Smooth muscle cell (in vitro differentiated cells): ENCODE data around the gene CCDC178. TPM values are rescaled to one million over a fixed set of nuclear protein-coding genes. Genes with fewer than 3 reads are reported as not detected.

ENCODE experiments used
- DNase-seq: peaks from one replicate; lab custom pipeline; 2025; ENCODE audit not compliant: unreplicated experiment; lab: John Stamatoyannopoulos, UW
- H2AFZ ChIP-seq: fragments of 200-600 bp; sonication (generic); 2 replicates; pipeline ENCODE4 v1.6.0; 2016; ENCODE audit warnings: antibody characterized with exemption, low read depth, mild to moderate bottlenecking
- H3F3A ChIP-seq: fragments of 200-600 bp; sonication (generic); 2 replicates; pipeline ENCODE4 v1.6.0; 2017; ENCODE audit warnings: antibody characterized with exemption, low read depth
- H3K27ac ChIP-seq: fragments of 200-600 bp; sonication (generic); 2 replicates; pipeline ENCODE4 v1.5.1; 2016; ENCODE audit warnings: low read depth, mild to moderate bottlenecking
- H3K27me3 ChIP-seq: fragments of 200-600 bp; sonication (generic); 2 replicates; pipeline ENCODE4 v1.6.1; 2016; ENCODE audit warnings: low read depth, mild to moderate bottlenecking
- H3K36me3 ChIP-seq: fragments of 200-600 bp; sonication (generic); 2 replicates; pipeline ENCODE4 v1.5.1; 2016; ENCODE audit warnings: low read depth
- H3K4me1 ChIP-seq: fragments of 200-600 bp; sonication (generic); 2 replicates; pipeline ENCODE4 v1.5.1; 2016; ENCODE audit warnings: low read depth
- H3K4me2 ChIP-seq: fragments of 200-600 bp; sonication (generic); 2 replicates; pipeline ENCODE4 v1.6.0; 2016; ENCODE audit warnings: mild to moderate bottlenecking
- H3K4me3 ChIP-seq: fragments of 200-600 bp; sonication (generic); 2 replicates; pipeline ENCODE4 v1.5.1; 2016; ENCODE audit warnings: mild to moderate bottlenecking
- H3K79me2 ChIP-seq: fragments of 200-600 bp; sonication (generic); 2 replicates; pipeline ENCODE4 v1.6.0; 2016; ENCODE audit warnings: low read depth, mild to moderate bottlenecking
- H3K9ac ChIP-seq: fragments of 200-600 bp; sonication (generic); 2 replicates; pipeline ENCODE4 v1.6.0; 2016; ENCODE audit warnings: low read depth
- H3K9me3 ChIP-seq: fragments of 200-600 bp; sonication (generic); replicated peaks from 2 replicates; pipeline ENCODE4 v1.5.1; 2016; ENCODE audit warnings: low read depth
- H4K20me1 ChIP-seq: fragments of 200-600 bp; sonication (generic); 2 replicates; pipeline ENCODE4 v1.6.0; 2016; ENCODE audit warnings: low read depth
- CTCF ChIP-seq: fragments of 200-600 bp; sonication (generic); IDR thresholded peaks from 2 replicates; pipeline ENCODE4 v1.5.1; 2017; ENCODE audit warnings: borderline replicate concordance, mild to moderate bottlenecking, antibody characterized with exemption; ENCODE audit not compliant: insufficient read depth, poor library complexity, severe bottlenecking
- WGBS: methylation state at CpG from one replicate; pipeline ENCODE4 v1.1.7; 2016; ENCODE audit warnings: low lambda C conversion rate; 5-methylcytosine and 5-hydroxymethylcytosine counted together
- polyA plus RNA-seq: library from polyadenylated mRNA; unstranded; fragments of >200 nt; fragmentation: Nextera tagmentation; extraction: Ambion mirVana; gene quantifications from 2 replicates; pipeline ENCODE4 v1.2.1, GENCODE V29; 2016
- total RNA-seq: library from RNA; depleted of rRNA; stranded (reverse); fragments of >200 nt; gene quantifications from 2 replicates; pipeline ENCODE4 v1.2.3, GENCODE V29; 2014

Gene CCDC178
- total and polyA plus RNA-seq, 2 experiments from 2014 or later: not detected

- Histone ChIP-seq H3K36me3 (no peaks in the 10 kb centered on the region), H3K27me3 (no peaks in the 10 kb centered on the region), H4K20me1 (no peaks in the 10 kb centered on the region), H3K79me2 (no peaks in the 10 kb centered on the region), H2AFZ (peak overlapping the region; percentile 57), H3F3A (no peaks in the 10 kb centered on the region), H3K4me2 (no peak overlapping the region), H3K27ac (no peak overlapping the region), H3K9ac (no peak overlapping the region), H3K4me3 (no peak overlapping the region), H3K9me3 (no peaks in the 10 kb centered on the region), H3K4me1 (no peaks in the 10 kb centered on the region)
- DNase-seq: no peak
- TF ChIP-seq CTCF: no peak
- WGBS: 46% methylated on average over 2 of the region's 2 CpGs
These were observed 4.2 kb upstream of the CCDC178 start for GRCh38 chr18:33444709-33445108.

GRCh38 chr18:33432857-33433256 is 7.7 kb downstream of the CCDC178 start:
- Histone ChIP-seq H3K36me3 (no peaks in the 10 kb centered on the region), H2AFZ (no peak overlapping the region), H3K9ac (no peak overlapping the region), H4K20me1 (no peaks in the 10 kb centered on the region), H3K27me3 (peaks cover 5% of the 10 kb centered on the region), H3K9me3 (no peaks in the 10 kb centered on the region), H3K4me3 (no peak overlapping the region), H3K4me2 (no peak overlapping the region), H3F3A (no peaks in the 10 kb centered on the region), H3K27ac (no peak overlapping the region), H3K4me1 (no peaks in the 10 kb centered on the region), H3K79me2 (no peaks in the 10 kb centered on the region)
- DNase-seq: no peak
- no peak for TF ChIP-seq CTCF
- 70% methylated on average over 1 of the region's 1 CpG for WGBS

GRCh38 chr18:33427549-33427948 is 13.0 kb downstream of the CCDC178 start:
- no peak for TF ChIP-seq CTCF
- no peaks in the 10 kb centered on the region for H3K27me3 ChIP-seq
- DNase-seq: no peak
- no peaks in the 10 kb centered on the region for H3K4me1 ChIP-seq
- H3K9ac ChIP-seq: no peak overlapping the region
- H3K27ac ChIP-seq: no peak overlapping the region
- no peaks in the 10 kb centered on the region for H4K20me1 ChIP-seq
- H3K4me3 ChIP-seq: no peak overlapping the region
- no peaks in the 10 kb centered on the region for H3K79me2 ChIP-seq
- 81% methylated on average over 2 of the region's 2 CpGs for WGBS
- H3K9me3 ChIP-seq: no peaks in the 10 kb centered on the region
- no peaks in the 10 kb centered on the region for H3K36me3 ChIP-seq
- no peak overlapping the region for H2AFZ ChIP-seq
- H3F3A ChIP-seq: no peaks in the 10 kb centered on the region
- H3K4me2 ChIP-seq: no peak overlapping the region

- TF ChIP-seq CTCF: no peak
- Histone ChIP-seq H3K4me3 (no peak overlapping the region), H3K4me2 (no peak overlapping the region), H3K79me2 (no peaks in the 10 kb centered on the region), H3K4me1 (no peaks in the 10 kb centered on the region), H2AFZ (no peak overlapping the region), H3K27me3 (no peaks in the 10 kb centered on the region), H3F3A (no peaks in the 10 kb centered on the region), H3K27ac (no peak overlapping the region), H4K20me1 (no peaks in the 10 kb centered on the region), H3K9me3 (no peaks in the 10 kb centered on the region), H3K36me3 (no peaks in the 10 kb centered on the region), H3K9ac (no peak overlapping the region)
- no peak for DNase-seq
- WGBS: 86% methylated on average over 14 of the region's 14 CpGs
These were observed 16.1 kb downstream of the CCDC178 start for GRCh38 chr18:33424266-33424946.
